Measurements from ENCODE around the gene SLC29A3.

SLC29A3 gene

GRCh38 chr10:71336632-71337031 is 17.6 kb downstream of the SLC29A3 start:
- Histone ChIP-seq H3K36me3 (ENCODE audit: low read length) (no peaks in the 10 kb centered on the region), H3F3A (ENCODE audit: insufficient read depth) (no peaks in the 10 kb centered on the region), H2AFZ (ENCODE audit: low read depth, low read length, severe bottlenecking) (no peak overlapping the region), H3K9me2 (replicated peaks; ENCODE audit: insufficient read depth, low read length) (no peaks in the 10 kb centered on the region), H3K9me3 (ENCODE audit: insufficient read depth, low read length) (no peaks in the 10 kb centered on the region), H3K79me2 (ENCODE audit: insufficient read depth, low read length) (no peaks in the 10 kb centered on the region), H4K20me1 (ENCODE audit: low read depth, low read length) (no peaks in the 10 kb centered on the region; the same call in 1 of the 2 replicates), H3K9ac (ENCODE audit: low read length) (no peak overlapping the region), H3K4me2 (ENCODE audit: low read depth, low read length, poor library complexity, severe bottlenecking) (no peak overlapping the region), H3K27ac (ENCODE audit: low read depth, low read length) (no peak overlapping the region), H3K4me3 (ENCODE audit: insufficient read depth, low read length, poor library complexity, severe bottlenecking) (no peak overlapping the region), H3K27me3 (ENCODE audit: low read length) (no peaks in the 10 kb centered on the region)
- TF ChIP-seq CTCF (IDR thresholded peaks at IDR 0.05; ENCODE audit: insufficient read depth, low read length, poor library complexity, severe bottlenecking) (no peak), EZH2phosphoT487 (conservative IDR thresholded peaks at IDR 0.05; ENCODE audit: low read length) (no peak)

- H4K20me1 ChIP-seq (ENCODE audit: low read depth, low read length), result no peaks in the 10 kb centered on the region; the same call in 1 of the 2 replicates
- no peaks in the 10 kb centered on the region for H3K27me3 ChIP-seq (ENCODE audit: low read length)
- H3K9me3 ChIP-seq (ENCODE audit: insufficient read depth, low read length), result no peaks in the 10 kb centered on the region
- H3K9me2 ChIP-seq (replicated peaks; ENCODE audit: insufficient read depth, low read length), result no peaks in the 10 kb centered on the region
- H2AFZ ChIP-seq (ENCODE audit: low read depth, low read length, severe bottlenecking), result no peak overlapping the region
- no peak overlapping the region for H3K9ac ChIP-seq (ENCODE audit: low read length)
- no peaks in the 10 kb centered on the region for H3K36me3 ChIP-seq (ENCODE audit: low read length)
- H3K4me3 ChIP-seq (ENCODE audit: insufficient read depth, low read length, poor library complexity, severe bottlenecking), result no peak overlapping the region
- no peaks in the 10 kb centered on the region for H3F3A ChIP-seq (ENCODE audit: insufficient read depth)
- no peaks in the 10 kb centered on the region for H3K79me2 ChIP-seq (ENCODE audit: insufficient read depth, low read length)
- H3K27ac ChIP-seq (ENCODE audit: low read depth, low read length), result no peak overlapping the region
- TF ChIP-seq EZH2phosphoT487 (conservative IDR thresholded peaks at IDR 0.05; ENCODE audit: low read length), result no peak
- TF ChIP-seq CTCF (IDR thresholded peaks at IDR 0.05; ENCODE audit: insufficient read depth, low read length, poor library complexity, severe bottlenecking), result no peak
- H3K4me2 ChIP-seq (ENCODE audit: low read depth, low read length, poor library complexity, severe bottlenecking), result no peak overlapping the region
Observed at GRCh38 chr10:71337219-71337701, 18.2 kb downstream of the SLC29A3 start.

GRCh38 chr10:71338728-71339495 is 19.9 kb downstream of the SLC29A3 start:
- H4K20me1 ChIP-seq (ENCODE audit: low read depth, low read length), result no peaks in the 10 kb centered on the region; the same call in 1 of the 2 replicates
- no peaks in the 10 kb centered on the region for H3K36me3 ChIP-seq (ENCODE audit: low read length)
- H3K79me2 ChIP-seq (ENCODE audit: insufficient read depth, low read length), result no peaks in the 10 kb centered on the region
- H3K4me2 ChIP-seq (ENCODE audit: low read depth, low read length, poor library complexity, severe bottlenecking), result no peak overlapping the region
- no peaks in the 10 kb centered on the region for H3K27me3 ChIP-seq (ENCODE audit: low read length)
- no peaks in the 10 kb centered on the region for H3F3A ChIP-seq (ENCODE audit: insufficient read depth)
- H3K4me3 ChIP-seq (ENCODE audit: insufficient read depth, low read length, poor library complexity, severe bottlenecking), result no peak overlapping the region
- no peak overlapping the region for H3K9ac ChIP-seq (ENCODE audit: low read length)
- H3K27ac ChIP-seq (ENCODE audit: low read depth, low read length), result no peak overlapping the region
- H3K9me2 ChIP-seq (replicated peaks; ENCODE audit: insufficient read depth, low read length), result no peaks in the 10 kb centered on the region
- H2AFZ ChIP-seq (ENCODE audit: low read depth, low read length, severe bottlenecking), result no peak overlapping the region
- TF ChIP-seq EZH2phosphoT487 (conservative IDR thresholded peaks at IDR 0.05; ENCODE audit: low read length), result no peak
- TF ChIP-seq CTCF (IDR thresholded peaks at IDR 0.05; ENCODE audit: insufficient read depth, low read length, poor library complexity, severe bottlenecking), result no peak
- no peaks in the 10 kb centered on the region for H3K9me3 ChIP-seq (ENCODE audit: insufficient read depth, low read length)
